GM18502 (cell line): Measurements from ENCODE around the gene ABCB11.
"Not testable (repeated sequence)": the region's sequence is repeated elsewhere in the genome, so short reads cannot be mapped to it uniquely, and the experiment has no call there.

Experiments
- ATAC-seq: cut with Tn5 transposase; IDR thresholded peaks from one replicate; pipeline ENCODE4 v1.9.1; 2021; ENCODE audit warnings: mild to moderate bottlenecking; ENCODE audit not compliant: unreplicated experiment, poor library complexity

The ABCB11 gene

DNA sequence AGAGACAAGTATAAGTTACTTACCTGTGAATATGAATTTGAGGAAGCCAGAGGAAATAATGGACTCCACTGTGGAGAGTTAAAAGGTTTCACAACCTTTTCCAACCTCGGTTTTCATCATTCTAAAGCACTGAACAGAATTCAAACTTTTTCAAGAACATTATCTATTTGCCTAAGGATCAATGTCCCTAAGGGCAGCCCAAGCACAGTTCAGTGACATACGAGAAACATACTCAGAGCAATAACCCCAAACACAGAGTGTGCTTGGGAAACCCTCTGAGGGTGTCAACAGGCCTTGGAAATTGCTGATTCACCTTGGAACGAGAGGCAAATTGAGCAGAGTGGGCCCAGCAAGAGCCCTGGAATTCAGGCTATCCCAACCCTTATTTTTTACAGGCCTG is at the start of gene ABCB11:
Gene ABCB11 (minus strand): TSS at position 123 of the 400 bp plus-strand sequence. CDS start 13,199 bp downstream, outside the sequence.
- ATAC-seq: no peak

GRCh38 chr2:169080250-169081069 is 49.3 kb upstream of the ABCB11 start:
- ATAC-seq: peak; percentile 88

GRCh38 chr2:169077674-169078240 is 46.6 kb upstream of the ABCB11 start:
- no peak for ATAC-seq

DNA sequence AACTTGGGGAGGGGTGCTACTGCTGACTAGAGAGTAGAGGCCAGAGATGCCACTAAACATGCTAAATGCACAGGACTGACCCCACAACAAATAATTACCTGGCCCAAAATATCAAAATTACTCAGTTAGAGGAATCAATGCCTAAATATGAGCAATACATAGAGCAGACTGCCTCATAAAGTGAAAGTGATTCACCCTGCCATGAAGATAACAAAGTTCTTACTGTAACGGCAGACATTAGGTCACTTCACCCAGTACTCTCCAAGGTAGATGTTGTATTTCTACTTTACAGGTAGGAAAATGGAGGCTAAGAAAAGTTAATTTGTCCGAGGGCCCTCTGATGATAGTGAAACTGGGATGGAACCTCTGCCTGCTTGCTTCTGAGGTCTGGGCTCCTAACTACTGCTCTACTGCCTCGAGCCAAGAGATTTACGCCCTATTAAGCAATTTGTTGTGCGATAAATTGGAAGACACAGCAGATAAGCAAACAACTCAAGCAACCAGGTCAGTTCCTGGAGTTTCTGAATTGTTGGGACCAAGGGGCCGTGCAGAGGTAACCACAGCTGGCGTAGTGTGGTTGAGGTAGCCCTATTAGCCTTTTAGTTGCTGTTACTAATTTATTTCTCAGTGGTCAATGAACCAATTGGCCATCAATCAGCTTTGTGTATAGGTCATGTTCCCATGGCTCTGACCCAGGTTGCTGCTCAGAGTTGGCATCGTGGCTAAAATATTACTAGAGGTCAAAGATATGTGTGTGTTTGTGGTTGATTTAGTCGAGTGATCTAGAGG is 43.0 kb upstream of the ABCB11 start:
- ATAC-seq: no peak

DNA sequence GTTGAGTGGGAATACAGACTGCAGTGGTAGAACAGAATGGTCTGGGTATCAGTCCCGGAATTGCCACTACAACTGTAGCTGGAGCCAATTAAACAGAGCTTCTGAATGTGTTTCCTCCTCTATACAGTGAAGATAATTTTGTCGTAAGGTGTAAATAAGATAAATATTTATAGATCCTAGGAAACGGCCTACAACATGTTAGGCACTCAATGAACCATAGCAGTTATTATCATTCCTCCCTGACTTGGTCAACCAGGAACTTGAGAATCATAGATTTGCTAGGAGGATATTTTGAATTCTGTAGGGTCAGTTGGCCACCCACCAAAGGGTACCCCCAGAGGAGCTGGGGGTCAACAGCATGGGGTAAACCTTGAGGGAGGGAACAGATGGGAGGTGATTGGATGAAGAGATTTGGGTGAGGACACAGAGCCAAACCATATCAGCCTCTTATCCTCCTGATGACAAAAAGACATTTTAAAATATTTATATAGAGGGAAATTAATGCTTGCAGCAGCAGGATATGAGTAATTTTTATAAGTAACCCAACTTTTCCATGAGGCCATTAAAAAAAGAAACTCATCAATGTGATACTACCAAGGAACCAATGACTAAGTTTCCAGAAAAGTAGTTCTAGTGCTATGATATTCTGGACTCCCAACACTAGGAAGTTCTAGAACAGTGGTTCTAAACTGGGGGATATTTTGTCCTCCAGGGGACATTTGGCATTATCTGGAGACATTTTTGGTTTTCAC is 42.3 kb upstream of the ABCB11 start:
- ATAC-seq: no peak

DNA sequence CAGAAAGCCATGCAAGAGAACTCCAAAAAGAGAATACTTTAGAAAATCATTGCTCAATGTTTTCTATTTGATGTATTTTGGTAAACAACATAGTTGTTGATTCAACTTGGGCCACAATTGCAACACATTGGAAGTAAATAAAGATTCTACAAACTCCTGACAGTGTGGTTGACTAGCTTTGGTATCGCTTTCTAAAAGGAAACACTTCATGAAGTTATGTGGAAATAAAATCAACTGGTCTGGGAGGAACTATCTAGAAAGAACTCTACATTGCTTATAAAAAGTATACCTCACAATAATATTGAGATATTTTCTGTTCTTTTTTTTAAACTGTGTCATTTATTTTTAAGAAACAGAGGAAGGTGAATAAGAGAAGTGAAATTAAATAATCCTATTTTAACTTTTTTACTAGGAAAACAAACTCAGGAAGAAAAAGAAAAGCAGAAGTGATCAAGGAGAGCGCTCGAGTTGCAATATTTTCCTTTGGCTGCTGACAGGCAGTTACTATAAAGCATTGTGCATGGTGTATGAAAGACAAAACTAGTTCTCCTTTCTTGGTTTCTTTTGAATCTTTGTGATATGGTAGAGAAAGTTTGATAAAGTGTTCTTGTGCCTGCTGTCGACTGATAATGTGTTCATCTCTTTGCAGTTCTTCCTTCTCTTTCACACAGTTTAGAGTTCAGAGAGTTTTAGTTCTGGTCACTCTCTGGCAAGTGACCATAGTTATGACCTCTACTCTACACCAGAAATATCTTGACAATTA is 41.2 kb upstream of the ABCB11 start:
- ATAC-seq: peak; percentile 55

DNA sequence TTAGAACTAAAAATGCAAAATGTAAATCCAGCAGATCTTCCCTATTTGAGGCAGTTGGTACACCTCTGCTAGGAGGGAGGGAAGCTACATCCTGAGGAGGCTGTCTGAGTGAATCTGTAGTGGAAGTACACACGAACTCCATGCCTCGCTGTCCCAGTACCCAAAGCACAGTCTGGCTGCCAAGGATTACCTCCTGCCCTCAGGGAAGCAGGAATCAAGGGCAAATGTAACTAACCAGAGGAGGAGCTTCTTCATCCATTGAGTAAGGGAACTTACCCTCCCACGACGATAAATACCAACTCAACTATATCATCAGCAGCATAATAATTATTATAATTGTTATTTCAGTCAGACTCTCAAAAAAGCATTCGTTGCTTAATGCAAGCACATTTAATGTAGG is 40.3 kb upstream of the ABCB11 start:
- no peak for ATAC-seq

- no peak for ATAC-seq
These were observed 38.7 kb upstream of the ABCB11 start for GRCh38 chr2:169069833-169070232.

- ATAC-seq: no peak
These were observed 38.2 kb upstream of the ABCB11 start, which contains the start of gene DHRS9 for GRCh38 chr2:169069341-169069740. DHRS9 (plus strand) TSS chr2:169069563; CDS start chr2:169081582, 12,019 bp downstream.

- no peak for ATAC-seq
These were observed 35.8 kb upstream of the ABCB11 start for GRCh38 chr2:169066897-169067296.

GRCh38 chr2:169065864-169066517 is 34.9 kb upstream of the ABCB11 start:
- no peak for ATAC-seq

GRCh38 chr2:169065422-169065821 is 34.3 kb upstream of the ABCB11 start:
- ATAC-seq: no peak

GRCh38 chr2:169064199-169064598 is 33.1 kb upstream of the ABCB11 start:
- ATAC-seq: not testable (repeated sequence)

- not testable (repeated sequence) for ATAC-seq
These were observed 23.5 kb upstream of the ABCB11 start for GRCh38 chr2:169054575-169054974.

DNA sequence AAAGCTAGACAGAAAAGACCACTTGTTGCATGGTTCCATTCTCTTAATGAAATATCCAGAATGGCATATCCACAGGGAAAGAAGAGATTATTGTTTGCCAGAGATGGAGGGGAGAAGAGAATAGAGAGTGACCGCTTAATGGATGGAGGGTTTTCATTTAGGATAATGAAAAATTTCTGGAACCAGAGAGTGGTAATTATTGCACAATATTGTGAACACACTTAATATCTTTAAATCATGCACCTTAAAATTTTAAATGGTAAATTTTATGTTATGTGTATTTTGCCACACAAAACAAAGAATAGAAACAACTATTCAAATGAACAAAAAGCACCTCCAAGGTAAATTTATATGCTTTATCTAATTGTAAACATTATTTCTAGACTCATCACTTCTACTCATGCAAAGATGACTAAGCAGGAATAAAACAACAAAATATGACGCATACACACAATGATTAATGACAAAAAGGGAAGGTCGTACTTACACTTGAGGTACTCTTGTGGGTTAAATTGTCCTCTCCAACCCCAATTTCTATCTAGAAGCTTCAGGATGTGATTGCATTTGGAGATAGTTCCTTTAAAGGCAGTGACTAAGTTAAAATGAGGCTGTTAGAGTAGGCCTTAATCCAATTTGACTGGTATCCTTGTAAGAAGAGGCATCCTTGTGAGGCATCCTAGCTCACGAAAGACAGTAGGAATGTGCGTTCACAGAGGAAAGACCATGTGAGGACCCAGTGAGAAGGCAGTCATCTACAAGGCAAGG is 19.5 kb upstream of the ABCB11 start:
- ATAC-seq: no peak

DNA sequence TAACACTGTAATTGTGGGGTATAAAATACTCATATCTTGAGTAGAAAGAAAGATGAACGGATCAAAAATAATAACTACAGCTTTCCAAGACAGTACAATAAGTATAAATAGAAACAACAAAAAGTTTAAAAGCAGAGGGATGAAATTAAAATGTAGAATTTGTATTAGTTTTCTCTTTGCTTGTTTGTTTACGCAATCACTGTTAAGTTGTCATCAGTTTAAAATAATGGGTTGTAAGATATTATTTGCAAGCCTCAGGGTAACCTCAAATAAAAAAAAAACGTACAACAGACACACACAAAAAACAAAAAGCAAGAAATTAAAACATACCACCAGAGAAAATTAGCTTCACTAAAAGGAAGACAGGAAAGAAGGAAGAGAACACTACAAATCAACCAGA is 18.0 kb upstream of the ABCB11 start:
- no peak for ATAC-seq

- ATAC-seq: no peak
These were observed 16.4 kb upstream of the ABCB11 start for GRCh38 chr2:169047256-169048250.
